ENCODE data around the gene BNIP1. TPM values are rescaled to one million over a fixed set of nuclear protein-coding genes. Genes with fewer than 3 reads are reported as not detected.

Gene BNIP1
- polyA plus RNA-seq, 1 donor from 2014 or later: 23.3 TPM

- TF ChIP-seq MXI1 (conservative IDR thresholded peaks at IDR 0.05; ENCODE audit: poor library complexity, severe bottlenecking): no peak
- TF ChIP-seq EZH2 (IDR thresholded peaks at IDR 0.05; ENCODE audit: borderline replicate concordance, insufficient read depth, low read length, poor library complexity, severe bottlenecking): no peak
- no peak for TF ChIP-seq CTCF (IDR thresholded peaks at IDR 0.05; ENCODE audit: poor library complexity, severe bottlenecking)
- TF ChIP-seq EP300 (conservative IDR thresholded peaks at IDR 0.05; ENCODE audit: poor library complexity, severe bottlenecking): no peak
- no peak for TF ChIP-seq REST (IDR thresholded peaks at IDR 0.05; ENCODE audit: borderline replicate concordance)
- TF ChIP-seq RAD21 (conservative IDR thresholded peaks at IDR 0.05): no peak
- TF ChIP-seq TAF1 (IDR thresholded peaks at IDR 0.05; ENCODE audit: low read depth): no peak
- no peak for TF ChIP-seq POLR2AphosphoS5 (IDR thresholded peaks at IDR 0.05)
- no peak for TF ChIP-seq SMC3 (conservative IDR thresholded peaks at IDR 0.05; ENCODE audit: poor library complexity)
- Histone ChIP-seq H3K9me2 (ENCODE audit: insufficient read depth, low read length) (no peaks in the 10 kb centered on the region), H3F3A (ENCODE audit: insufficient read depth, low read length, poor library complexity, severe bottlenecking) (no peaks in the 10 kb centered on the region), H2AFZ (ENCODE audit: low read depth, low read length) (no peak overlapping the region), H3K4me2 (ENCODE audit: low read length) (no peak overlapping the region), H3K9ac (ENCODE audit: low read length) (no peak overlapping the region), H4K20me1 (ENCODE audit: insufficient read depth) (no peaks in the 10 kb centered on the region), H3K27ac (ENCODE audit: low read length) (no peak overlapping the region), H3K27me3 (ENCODE audit: insufficient read depth, low read depth, low read length) (no peaks in the 10 kb centered on the region), H3K36me3 (ENCODE audit: insufficient read depth, low read length) (no peaks in the 10 kb centered on the region), H3K4me3 (ENCODE audit: low read length) (no peak overlapping the region), H3K9me3 (ENCODE audit: low read length) (no peaks in the 10 kb centered on the region), H3K79me2 (replicated peaks; ENCODE audit: insufficient read depth, low read length) (no peaks in the 10 kb centered on the region)
These were observed 14.0 kb downstream of the BNIP1 start for GRCh38 chr5:173158366-173158765.

GRCh38 chr5:173159256-173159655 lies 14.9 kb downstream of the BNIP1 start:
- Histone ChIP-seq H3K4me3 (ENCODE audit: low read length) (no peak overlapping the region), H3K27ac (ENCODE audit: low read length) (no peak overlapping the region), H3K4me2 (ENCODE audit: low read length) (no peak overlapping the region), H3K9ac (ENCODE audit: low read length) (no peak overlapping the region), H3K79me2 (replicated peaks; ENCODE audit: insufficient read depth, low read length) (no peaks in the 10 kb centered on the region), H3K9me3 (ENCODE audit: low read length) (no peaks in the 10 kb centered on the region), H3K9me2 (ENCODE audit: insufficient read depth, low read length) (no peaks in the 10 kb centered on the region), H4K20me1 (ENCODE audit: insufficient read depth) (no peaks in the 10 kb centered on the region), H3F3A (ENCODE audit: insufficient read depth, low read length, poor library complexity, severe bottlenecking) (no peaks in the 10 kb centered on the region), H2AFZ (ENCODE audit: low read depth, low read length) (no peak overlapping the region), H3K27me3 (ENCODE audit: insufficient read depth, low read depth, low read length) (no peaks in the 10 kb centered on the region), H3K36me3 (ENCODE audit: insufficient read depth, low read length) (no peaks in the 10 kb centered on the region)
- no peak for TF ChIP-seq TAF1 (IDR thresholded peaks at IDR 0.05; ENCODE audit: low read depth)
- TF ChIP-seq MXI1 (conservative IDR thresholded peaks at IDR 0.05; ENCODE audit: poor library complexity, severe bottlenecking): no peak
- no peak for TF ChIP-seq RAD21 (conservative IDR thresholded peaks at IDR 0.05)
- no peak for TF ChIP-seq CTCF (IDR thresholded peaks at IDR 0.05; ENCODE audit: poor library complexity, severe bottlenecking)
- no peak for TF ChIP-seq EZH2 (IDR thresholded peaks at IDR 0.05; ENCODE audit: borderline replicate concordance, insufficient read depth, low read length, poor library complexity, severe bottlenecking)
- TF ChIP-seq EP300 (conservative IDR thresholded peaks at IDR 0.05; ENCODE audit: poor library complexity, severe bottlenecking): no peak
